Neural crest cell (in vitro differentiated cells): Measurements from ENCODE around the gene SPSB4. TPM values are rescaled to one million over a fixed set of nuclear protein-coding genes. Genes with fewer than 3 reads are reported as not detected.
"Not testable (repeated sequence)": the region's sequence is repeated elsewhere in the genome, so short reads cannot be mapped to it uniquely, and the experiment has no call there.

Experiments
- DNase-seq: peaks from one replicate; pipeline ENCODE4 v3.0.0; 2021; ENCODE audit warnings: low read depth, mixed read lengths, low spot score
- H3K27ac Mint-ChIP-seq: one replicate; pipeline ENCODE4 v1.8.0; 2021; ENCODE audit warnings: mild to moderate bottlenecking, mixed read lengths; ENCODE audit not compliant: unreplicated experiment
- H3K27me3 Mint-ChIP-seq: 2 replicates; pipeline ENCODE4 v1.8.0; 2021; ENCODE audit warnings: low read depth, mild to moderate bottlenecking, mixed read lengths
- H3K36me3 Mint-ChIP-seq: 2 replicates; pipeline ENCODE4 v1.8.0; 2021; ENCODE audit warnings: low read depth, mild to moderate bottlenecking, mixed read lengths
- H3K4me1 Mint-ChIP-seq: 2 replicates; pipeline ENCODE4 v1.8.0; 2021; ENCODE audit warnings: mixed read lengths
- H3K4me3 Mint-ChIP-seq: one replicate; pipeline ENCODE4 v1.8.0; 2021; ENCODE audit warnings: mild to moderate bottlenecking, mixed read lengths
- H3K9me3 Mint-ChIP-seq: 2 replicates; pipeline ENCODE4 v1.8.0; 2021; ENCODE audit warnings: mixed read lengths
- CTCF ChIP-seq: fragments of 200-600 bp; sonication (generic); conservative IDR thresholded peaks from 2 replicates; pipeline ENCODE4 v1.5.0; 2021; ENCODE audit warnings: antibody characterized with exemption, mild to moderate bottlenecking
- total RNA-seq: library from RNA; stranded (reverse); gene quantifications from 2 replicates; pipeline ENCODE4 v1.2.1, GENCODE V29; 2021

SPSB4 gene
- total RNA-seq, 1 donor from 2014 or later = 35.1 TPM

DNA sequence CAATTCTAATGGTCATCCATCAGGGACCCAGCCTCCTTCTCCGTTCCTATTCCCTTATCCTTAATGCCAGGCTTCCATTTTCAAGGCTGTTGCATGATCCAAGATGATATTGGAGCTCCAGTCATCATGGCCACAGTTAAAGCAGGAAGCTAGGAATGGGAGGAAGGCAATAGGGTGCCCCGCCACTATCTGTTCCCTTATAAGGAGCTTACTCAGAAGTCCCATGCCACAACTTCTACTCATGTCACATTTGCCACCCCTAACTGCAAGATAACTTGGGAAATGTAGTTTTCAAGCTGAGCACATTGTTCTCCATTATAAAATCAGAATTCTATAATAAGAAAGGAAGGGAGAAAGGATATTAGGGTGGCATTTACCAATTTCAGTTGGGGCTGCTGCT lies 38.6 kb upstream of the SPSB4 start:
- H3K36me3 Mint-ChIP-seq = no peaks in the 10 kb centered on the region
- H3K27me3 Mint-ChIP-seq = no peaks in the 10 kb centered on the region
- H3K27ac Mint-ChIP-seq = no peak overlapping the region
- H3K4me3 Mint-ChIP-seq = no peak overlapping the region
- DNase-seq = no peak
- peaks cover 9% of the 10 kb centered on the region for H3K4me1 Mint-ChIP-seq
- H3K9me3 Mint-ChIP-seq = peaks cover 1% of the 10 kb centered on the region
- no peak for TF ChIP-seq CTCF

GRCh38 chr3:141015481-141015880 lies 35.7 kb upstream of the SPSB4 start:
- no peak for DNase-seq
- TF ChIP-seq CTCF = no peak
- no peaks in the 10 kb centered on the region for H3K36me3 Mint-ChIP-seq
- H3K27ac Mint-ChIP-seq = no peak overlapping the region
- no peaks in the 10 kb centered on the region for H3K27me3 Mint-ChIP-seq
- peaks cover 9% of the 10 kb centered on the region for H3K4me1 Mint-ChIP-seq
- H3K4me3 Mint-ChIP-seq = no peak overlapping the region
- H3K9me3 Mint-ChIP-seq = peaks cover 2% of the 10 kb centered on the region

- not testable (repeated sequence) for H3K4me1 Mint-ChIP-seq, H3K4me3 Mint-ChIP-seq, H3K36me3 Mint-ChIP-seq, DNase-seq, H3K9me3 Mint-ChIP-seq, H3K27ac Mint-ChIP-seq, H3K27me3 Mint-ChIP-seq
Observed at GRCh38 chr3:141017366-141018322, 33.5 kb upstream of the SPSB4 start.

DNA sequence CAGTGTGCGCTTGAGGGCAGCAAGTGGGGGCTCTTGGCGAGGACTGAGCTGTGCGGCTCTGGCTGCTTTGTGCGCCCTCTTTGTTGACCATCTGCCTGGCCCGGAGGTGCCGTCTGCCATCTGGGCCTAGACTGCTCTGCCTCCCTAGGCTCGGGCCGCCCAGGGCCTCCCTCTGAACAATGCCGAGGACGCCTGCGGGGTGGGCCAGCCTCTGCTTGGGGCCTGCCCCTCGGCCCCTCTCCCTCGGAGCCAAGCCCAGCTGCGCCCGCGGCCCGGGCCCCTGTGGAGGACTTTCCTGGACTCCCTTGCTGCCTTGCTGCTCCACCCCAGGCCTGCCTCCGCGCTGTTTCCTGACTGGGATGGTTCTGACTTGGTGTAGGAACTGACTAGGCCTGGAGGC lies 31.9 kb upstream of the SPSB4 start:
- H3K27ac Mint-ChIP-seq = no peak overlapping the region

DNA sequence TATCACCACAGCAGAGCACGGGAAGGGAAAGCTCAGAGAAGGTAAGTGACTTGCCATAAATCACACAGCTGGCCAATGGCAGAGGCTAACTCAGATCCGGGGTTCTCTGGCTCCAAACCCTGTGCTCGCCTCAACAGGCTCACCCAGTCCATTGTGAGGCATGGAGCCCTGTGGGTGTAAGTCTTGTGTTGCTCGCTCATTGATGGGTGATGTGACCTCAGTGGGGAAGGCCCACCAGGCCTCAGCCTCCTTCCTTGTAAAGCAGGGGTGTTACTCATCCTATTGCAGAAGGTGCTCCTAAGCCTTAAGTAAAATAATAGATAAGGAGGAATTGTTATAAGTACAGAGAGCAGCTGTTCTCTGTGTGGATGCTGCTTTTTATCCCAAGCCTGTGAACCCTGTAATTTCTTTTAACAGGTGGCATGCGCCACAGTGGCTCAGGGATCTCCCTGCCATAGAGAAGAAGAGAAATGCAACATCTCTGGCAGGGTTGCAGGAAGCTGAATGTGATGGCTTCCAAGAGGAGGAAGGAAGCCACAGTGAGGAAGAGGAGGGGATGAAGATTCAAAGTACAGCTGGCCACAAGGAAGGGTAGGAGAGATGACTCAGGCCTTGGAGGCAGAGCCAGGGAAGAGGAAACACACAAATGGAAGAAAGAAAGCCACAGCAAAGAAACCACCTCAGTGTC lies 30.9 kb upstream of the SPSB4 start:
- Mint-ChIP-seq H3K36me3 (no peaks in the 10 kb centered on the region), H3K9me3 (peaks cover 2% of the 10 kb centered on the region), H3K27ac (no peak overlapping the region), H3K4me1 (no peaks in the 10 kb centered on the region), H3K27me3 (no peaks in the 10 kb centered on the region), H3K4me3 (no peak overlapping the region)
- DNase-seq = no peak
- no peak for TF ChIP-seq CTCF

More for the DNA sequence above, 31.9 kb upstream of the SPSB4 start:
- Mint-ChIP-seq H3K4me3 (no peak overlapping the region), H3K9me3 (peaks cover 2% of the 10 kb centered on the region), H3K4me1 (no peaks in the 10 kb centered on the region), H3K27me3 (no peaks in the 10 kb centered on the region), H3K36me3 (no peaks in the 10 kb centered on the region)
- DNase-seq = no peak
- no peak for TF ChIP-seq CTCF

DNA sequence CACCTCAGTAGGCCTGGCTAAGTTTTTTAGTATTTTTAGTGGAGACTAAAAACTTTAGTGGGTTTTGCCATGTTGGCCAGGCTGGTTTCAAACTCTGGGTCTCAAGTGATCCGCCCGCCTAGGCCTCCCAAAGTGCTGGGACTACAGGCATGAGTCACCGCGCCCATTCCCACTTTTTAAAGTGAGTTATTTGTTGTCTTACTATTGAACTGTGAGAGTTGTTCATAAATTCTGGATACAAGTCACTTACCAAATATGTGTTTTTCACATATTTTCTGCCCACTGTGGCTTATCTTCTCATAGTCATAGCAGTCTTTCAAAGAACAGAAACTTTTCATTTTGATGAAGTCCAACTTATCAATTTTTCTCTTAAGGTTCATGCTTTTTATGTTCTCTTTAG lies 29.9 kb upstream of the SPSB4 start:
- Mint-ChIP-seq H3K4me3 (no peak overlapping the region), H3K4me1 (no peaks in the 10 kb centered on the region), H3K27ac (no peak overlapping the region), H3K36me3 (no peaks in the 10 kb centered on the region), H3K9me3 (peaks cover 2% of the 10 kb centered on the region), H3K27me3 (peaks cover 1% of the 10 kb centered on the region)
- TF ChIP-seq CTCF = no peak
- no peak for DNase-seq
